Forelimb muscle (tissue), 1 donor: ENCODE measurements around the gene DBT. TPM values are rescaled to one million over a fixed set of nuclear protein-coding genes. Genes with fewer than 3 reads are reported as not detected.

Source experiments
- DNase-seq: peaks from one replicate; pipeline ENCODE4 v3.0.0-alpha.2; 2013; ENCODE audit warnings: low read depth
- polyA plus RNA-seq: library from polyadenylated mRNA; unstranded; fragments of 120-200 nt; gene quantifications from one replicate; pipeline ENCODE4 v1.2.1, GENCODE V29; 2013; ENCODE audit not compliant: insufficient read length

The DBT gene
- polyA plus RNA-seq, 1 donor, result 10.9 TPM

DNA sequence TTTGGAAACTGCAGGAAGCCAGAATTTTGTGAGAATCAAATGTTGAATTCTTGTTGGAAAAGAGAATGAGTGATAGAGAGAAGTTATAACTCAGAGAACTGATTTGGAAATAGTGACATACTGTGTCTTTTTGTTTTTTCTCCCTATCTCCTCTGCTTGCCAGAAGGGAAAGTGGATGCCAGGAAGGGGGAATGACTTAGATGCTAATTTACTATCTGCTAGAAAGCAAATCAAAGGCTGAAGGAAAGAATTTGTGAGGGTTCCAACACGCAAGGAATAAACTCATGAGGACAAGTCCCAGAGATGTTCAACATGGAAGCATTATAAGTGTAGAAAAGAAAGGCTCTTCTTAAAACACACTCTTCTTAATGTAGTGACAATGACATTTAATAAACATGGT, 51.0 kb downstream of the DBT start:
- DNase-seq, result no peak

DNA sequence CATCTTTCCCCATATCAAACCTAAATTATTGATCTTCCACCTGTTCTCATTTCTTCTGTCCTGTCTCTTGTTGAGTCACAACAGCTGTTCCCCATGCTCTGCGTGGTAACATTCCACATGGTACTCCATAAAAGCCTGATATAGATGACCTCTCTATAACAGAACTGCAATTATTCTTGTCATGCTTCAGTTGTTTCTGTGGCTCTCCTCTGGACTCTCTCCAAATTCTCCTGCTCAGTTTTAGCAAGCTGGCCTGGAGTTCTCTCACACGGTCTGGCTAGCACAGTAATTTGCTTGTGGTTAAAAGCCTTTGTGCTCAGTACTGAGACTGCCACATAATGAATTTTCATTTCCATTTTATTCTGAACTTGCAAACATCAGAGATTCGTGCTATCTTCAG, 61.0 kb downstream of the DBT start:
- no peak for DNase-seq

DNA sequence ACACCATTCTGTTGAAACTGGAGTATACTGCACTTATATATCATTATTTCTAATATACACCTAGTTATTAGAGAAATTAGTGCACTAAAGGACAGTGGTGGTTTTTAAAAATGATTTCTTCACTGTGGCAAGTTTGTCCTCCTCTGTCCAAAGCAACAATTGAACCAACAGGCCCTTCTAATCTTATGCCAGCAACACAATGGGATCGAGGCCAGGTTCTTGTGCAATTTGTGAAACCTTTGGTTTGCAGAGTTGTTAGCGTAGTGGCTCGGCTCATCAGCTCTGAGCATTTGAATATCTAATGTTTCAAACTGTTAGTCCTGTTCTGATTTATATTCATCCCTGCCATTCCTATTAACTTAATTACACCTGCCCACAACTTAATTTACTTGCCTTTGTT, 61.7 kb downstream of the DBT start:
- no peak for DNase-seq

DNA sequence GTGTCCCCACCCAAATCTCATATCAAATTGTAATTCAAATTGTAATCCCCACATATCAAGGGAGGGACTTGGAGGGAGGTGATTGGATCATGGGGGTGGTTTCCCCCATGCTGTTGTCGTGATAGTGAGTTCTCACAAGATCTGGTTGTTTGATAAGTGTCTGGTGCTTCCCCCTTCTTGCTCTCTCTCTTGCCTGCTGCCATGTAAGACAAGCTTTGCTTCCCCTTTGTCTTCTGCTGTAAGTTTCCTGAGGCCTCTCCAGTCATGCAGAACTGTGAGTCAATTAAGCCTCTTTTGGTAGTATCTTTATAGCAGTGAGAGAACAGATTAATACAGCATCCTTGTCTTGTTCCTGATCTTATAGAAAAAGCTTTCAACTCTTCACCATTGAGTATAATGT, 65.1 kb downstream of the DBT start:
- DNase-seq, result no peak

DNA sequence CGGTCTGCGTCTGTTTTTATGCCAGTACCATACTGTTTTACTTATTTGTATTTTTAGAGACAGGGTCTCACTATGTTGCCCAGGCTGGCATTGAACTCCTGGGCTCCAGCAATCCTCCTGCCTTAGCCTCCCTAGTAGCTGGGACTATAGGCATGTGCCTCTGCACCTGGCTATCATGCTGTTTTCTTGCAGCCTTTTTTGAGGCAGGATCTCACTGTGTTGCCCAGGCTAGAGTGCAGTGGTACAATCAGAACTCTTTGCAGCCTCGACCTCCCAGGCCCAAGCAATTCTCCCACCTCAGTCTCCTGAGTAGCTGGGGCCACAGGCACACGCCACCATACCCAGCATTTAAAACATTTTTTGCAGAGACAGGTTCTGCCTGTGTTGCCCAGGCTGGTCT, 66.3 kb downstream of the DBT start:
- DNase-seq, result no peak

DNA sequence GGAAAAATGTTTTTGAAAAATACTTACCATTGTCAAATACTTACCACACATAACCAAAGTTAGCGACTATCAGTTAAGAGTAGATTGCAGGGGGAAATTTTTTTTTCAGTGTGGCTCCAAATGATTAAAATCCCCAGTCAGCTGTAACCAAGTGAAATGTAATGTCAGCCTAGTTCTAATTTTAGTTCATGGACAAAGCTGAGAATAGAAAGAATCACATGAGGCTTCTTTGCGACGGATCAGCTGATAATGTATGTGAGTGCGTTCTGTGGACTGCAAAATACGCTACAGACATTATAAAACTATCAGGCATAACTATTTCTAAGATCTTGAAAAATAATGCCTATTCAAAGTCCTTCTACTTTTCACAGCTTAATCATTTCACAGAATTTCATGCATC, 71.5 kb downstream of the DBT start, which contains the start of gene LRRC39:
Gene LRRC39 (minus strand): TSS at position 166 of the 400 bp plus-strand sequence. CDS start 9,740 bp downstream, outside the sequence.
- no peak for DNase-seq

DNA sequence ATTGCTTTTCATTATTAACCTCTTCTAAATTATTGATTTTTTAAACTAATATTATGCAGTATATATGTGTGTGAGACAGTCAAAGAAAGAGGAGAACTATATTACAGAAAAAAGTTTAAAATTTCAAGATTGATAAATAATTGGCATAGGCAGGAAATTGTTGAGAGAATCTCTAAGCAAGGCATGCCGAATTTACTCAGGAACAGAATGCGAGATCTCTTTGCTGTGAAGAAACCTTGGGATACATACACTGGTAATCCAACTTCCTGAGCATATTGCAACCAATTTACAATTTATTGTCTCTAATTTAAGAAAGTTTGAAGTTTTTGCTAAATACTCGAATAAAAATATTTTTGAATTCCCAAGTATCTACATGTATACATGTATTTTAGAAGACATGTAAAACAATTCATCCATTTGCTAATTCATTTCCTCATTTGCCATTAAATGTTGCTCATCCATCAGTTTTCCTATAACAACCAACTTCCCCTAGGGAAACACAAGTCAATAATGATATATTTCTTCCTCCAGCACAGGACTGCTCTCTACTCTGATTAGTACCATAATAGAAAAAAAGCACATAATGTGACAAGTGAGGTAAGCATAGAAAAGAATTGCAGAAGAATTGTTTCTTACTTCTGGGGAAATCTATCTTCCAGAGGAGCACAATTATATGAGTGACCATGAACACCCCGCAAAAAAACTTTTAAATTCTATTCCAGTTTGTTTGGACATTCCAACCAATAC, 72.2 kb downstream of the DBT start:
- no peak for DNase-seq

DNA sequence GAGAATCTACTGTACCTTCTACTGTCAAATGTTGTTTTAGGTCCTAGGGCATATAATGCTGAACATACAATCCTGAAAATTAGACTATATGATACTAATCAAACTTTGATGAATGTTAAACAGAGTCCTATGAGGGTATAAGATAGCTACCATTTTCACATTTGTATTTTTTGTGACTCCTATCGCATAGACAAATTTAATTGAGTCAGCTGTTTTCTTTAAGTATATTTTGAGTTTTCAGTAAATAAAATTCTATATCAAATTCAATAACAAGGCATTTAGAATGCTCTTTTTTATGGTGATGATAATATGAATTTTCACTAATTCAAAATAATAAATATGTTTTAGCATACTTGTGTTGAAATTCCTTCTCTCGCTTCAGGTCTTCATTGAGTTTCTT, 81.6 kb downstream of the DBT start:
- no peak for DNase-seq

DNA sequence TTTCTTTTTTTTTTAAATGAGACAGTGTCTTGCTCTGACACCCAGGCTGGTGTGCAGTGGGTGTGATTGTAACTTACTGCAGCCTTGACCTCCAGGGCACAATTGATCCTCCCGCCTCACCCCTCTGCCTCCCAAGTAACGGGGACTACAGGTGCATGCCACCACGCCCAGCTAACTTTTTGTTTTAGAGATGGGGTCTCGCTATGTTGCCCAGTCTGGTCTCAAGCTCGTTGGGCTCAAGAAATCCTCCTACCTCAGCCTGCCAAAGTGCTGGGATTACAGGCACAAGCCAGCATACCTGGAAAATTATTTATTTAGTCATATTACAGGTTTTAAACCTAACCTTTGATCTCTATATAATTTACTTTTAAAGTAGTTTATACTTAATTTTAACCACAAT, 84.9 kb downstream of the DBT start:
- no peak for DNase-seq

DNA sequence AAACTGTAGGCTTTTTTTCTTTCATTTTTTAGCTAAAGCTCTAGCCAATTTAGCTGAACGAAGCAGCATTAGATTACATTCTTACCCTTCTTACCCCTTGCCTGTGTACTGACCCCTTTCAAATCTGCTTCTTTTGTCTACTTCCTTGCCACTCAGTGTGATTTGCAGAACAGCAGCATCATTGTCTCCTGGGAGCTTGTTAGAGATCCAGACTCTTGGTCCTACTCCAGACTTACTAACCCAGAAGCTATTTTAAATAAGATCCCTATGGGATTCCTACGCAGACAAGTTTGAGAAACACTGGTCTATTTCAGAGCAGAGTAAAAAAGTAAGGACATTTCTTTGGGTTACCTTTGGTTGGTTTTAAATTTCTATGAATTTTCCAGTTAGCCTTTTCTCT, 85.4 kb downstream of the DBT start:
- no peak for DNase-seq

DNA sequence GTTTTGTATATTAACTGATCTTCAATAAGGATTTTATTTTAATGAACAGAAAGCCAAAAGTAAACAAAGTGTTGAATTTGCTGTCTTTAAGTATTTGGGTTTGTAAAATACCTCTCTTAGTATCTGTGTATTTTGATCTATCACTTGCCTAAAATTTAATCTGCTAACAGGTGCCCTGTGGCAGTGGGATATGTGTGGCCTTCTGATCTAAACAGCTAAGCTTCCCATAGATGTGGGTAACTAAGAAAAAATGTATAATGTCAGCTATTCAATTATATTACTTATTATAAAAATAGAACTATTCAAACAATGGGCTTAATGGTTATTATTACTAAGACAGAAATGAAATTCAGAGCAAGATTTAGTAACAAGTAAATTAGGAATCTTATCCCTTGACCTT, 86.8 kb downstream of the DBT start:
- no peak for DNase-seq

DNA sequence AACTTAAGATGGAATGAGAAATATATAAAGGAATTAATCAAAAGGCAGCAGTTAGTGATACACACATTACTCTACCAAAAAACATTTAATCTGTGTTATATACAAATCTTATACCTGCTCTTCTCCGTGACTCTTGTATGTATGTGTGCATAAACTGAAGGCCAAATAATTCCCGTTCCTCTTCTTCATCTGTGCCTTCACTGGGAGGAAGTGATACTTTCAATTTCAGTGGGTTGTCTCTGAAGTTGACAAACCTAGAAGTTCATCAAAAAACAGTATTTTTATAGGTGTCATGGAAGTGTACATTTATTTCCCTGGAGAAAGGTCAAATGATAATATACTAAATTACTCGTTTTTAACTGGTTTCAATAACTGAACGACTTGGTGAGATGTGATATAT, 97.4 kb downstream of the DBT start:
- DNase-seq, result no peak

DNA sequence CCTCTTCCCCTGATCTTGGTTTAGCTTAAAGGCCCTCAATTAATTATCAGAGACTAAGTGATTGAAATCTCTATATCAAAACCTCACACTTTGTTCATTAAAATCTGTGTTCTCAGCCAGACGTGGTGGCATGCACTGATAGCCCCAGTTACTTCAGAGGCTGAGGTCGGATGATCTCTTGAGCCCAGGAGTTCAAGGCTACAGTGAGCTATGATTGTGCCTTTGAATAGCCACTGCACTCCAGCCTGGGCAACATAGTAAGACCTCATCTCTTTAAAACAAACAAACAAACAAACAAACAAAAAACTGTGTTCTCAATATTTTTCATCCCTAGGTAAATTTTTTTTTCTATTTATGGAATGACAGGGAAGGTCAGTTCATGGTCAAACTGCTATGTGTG, 98.0 kb downstream of the DBT start:
- DNase-seq, result no peak

DNA sequence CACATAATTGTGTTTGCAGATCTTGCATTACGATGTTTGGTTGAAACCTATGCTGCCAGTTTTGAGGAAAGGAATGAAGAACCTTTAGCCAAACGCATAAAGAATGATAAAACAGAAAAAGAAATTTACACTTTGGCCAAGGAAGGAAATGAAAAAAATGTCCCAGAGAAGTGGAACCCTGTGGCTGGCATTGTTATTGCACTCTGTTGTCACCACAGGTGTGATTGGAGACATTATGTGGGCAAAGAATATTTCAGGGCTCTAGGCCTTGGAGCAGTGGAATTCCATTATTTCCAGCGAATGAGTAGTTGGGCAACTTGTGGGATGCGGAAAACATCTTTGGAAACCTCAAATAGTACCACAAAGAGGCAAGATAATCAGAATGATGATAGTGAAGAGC, 101.8 kb downstream of the DBT start:
- DNase-seq, result no peak

DNA sequence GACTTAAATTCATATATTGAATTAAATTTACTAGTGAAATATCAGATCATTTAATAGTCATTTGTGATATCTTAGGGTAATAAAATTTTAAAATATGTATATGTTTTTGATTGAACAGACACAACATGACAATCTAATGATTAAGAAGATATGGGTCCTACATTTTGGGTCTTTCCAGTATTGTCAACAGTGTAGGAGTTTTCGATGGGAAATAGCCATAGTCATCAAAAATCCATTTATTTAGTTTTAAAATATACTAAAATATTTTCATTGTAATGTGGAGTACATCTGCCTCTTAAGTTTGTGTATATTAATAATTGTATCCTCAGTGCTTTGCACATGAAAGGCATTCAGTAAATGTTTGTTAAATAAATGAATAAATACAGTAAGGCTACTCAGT, 102.7 kb downstream of the DBT start:
- no peak for DNase-seq

DNA sequence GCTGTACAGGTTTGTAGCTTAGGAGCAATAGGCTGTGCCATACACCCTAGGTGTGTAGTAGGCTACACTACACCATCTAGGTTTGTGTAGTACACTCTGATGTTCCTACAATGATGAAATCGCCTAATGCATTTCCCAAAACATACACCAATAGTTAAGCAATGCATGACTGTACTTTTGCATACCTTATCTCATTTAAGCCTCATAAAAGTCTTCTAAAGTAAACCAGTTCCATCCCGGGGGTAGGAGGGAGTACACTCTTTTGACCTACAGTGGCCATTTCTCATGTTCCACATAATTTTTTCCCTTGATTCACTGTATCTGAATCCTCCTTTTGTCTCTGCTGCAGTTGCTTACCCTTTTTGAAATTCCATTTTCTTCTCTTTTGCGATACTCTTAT, 104.5 kb downstream of the DBT start:
- DNase-seq, result no peak

DNA sequence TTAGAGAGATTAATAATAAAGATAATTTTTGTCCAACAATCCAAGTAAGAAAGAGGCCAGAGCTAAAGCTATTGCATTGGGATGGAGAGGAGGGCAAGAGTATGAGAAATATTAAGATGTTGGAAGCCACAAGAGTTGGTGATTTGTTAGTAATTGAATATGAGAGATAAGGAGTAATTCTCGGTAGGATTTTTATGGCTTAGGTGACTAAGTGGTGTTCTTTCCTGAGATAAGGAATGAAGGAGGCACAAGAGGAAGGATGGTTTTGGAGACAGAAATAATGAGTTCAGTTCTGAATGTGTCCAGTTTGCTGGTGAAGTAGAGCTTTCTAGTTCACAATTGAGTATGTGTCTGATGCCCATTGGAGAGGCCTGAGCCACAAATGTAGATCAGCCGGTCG, 107.3 kb downstream of the DBT start:
- DNase-seq, result no peak

DNA sequence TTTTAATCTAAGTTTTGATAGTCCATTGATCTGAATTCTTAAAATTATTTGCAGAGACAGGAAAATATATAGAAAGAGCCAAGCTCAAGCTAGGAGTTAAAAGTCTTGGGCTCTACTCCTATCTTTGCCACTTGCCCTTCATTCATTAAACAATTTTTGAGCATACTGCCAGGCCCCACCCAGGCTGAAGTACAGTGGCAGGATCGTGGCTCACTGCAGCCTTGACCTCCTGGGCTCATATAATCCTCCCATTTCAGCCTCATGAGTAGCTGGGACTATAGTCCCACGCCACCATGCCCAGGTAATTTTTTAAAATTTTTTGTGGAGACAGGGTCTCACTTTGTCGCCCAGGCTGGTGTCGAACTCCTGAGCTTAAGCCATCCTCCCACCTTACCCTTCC, 108.4 kb downstream of the DBT start:
- no peak for DNase-seq

DNA sequence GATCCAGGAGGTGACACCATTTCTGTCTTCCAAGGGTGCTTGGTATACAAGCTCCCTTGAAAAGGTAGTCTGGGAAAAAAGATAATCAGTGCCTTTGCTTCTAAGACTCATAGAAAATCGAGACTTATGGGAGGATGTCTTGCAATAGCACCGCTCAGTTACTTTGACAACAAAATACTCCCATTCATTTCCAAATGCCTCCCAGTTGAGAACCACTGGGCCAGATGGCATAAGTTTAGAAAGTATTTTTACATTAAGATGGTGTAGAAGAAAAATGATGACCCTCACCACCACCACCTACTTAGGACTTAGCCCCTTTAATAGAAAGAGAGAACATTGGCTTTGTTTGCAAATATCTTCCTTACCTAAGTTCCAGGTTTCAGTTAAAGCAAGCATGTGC, 112.0 kb downstream of the DBT start:
- DNase-seq, result no peak

Other genes starting within 250 kb of the DBT start
- gene SASS6, start 116.9 kb downstream of the DBT start, polyA plus RNA-seq, result 4.0 TPM
- gene TRMT13, start 116.7 kb downstream of the DBT start, polyA plus RNA-seq, result 26.9 TPM
- gene LRRC39, start 71.6 kb downstream of the DBT start, polyA plus RNA-seq, result 227 TPM
- 28.4 TPM for gene RTCA, start 16.4 kb upstream of the DBT start, polyA plus RNA-seq
- gene CDC14A, start 102.7 kb upstream of the DBT start, polyA plus RNA-seq, result 5.0 TPM